SU-DHL-6 (cell line): Measurements from ENCODE around the gene TSGA10IP.
"Not testable (repeated sequence)": the region's sequence is repeated elsewhere in the genome, so short reads cannot be mapped to it uniquely, and the experiment has no call there.

Experiments used
- CTCF ChIP-seq: fragments of 200-600 bp; sonication (generic); IDR thresholded peaks from one replicate; pipeline ENCODE4 v1.5.1; 2017; ENCODE audit warnings: antibody characterized with exemption, mild to moderate bottlenecking, low read length, moderate library complexity; ENCODE audit not compliant: insufficient read depth, poor library complexity, severe bottlenecking
- EZH2phosphoT487 ChIP-seq: fragments of 200-600 bp; sonication (generic), shearing (Covaris generic); conservative IDR thresholded peaks from 2 replicates; pipeline ENCODE4 v1.6.1; 2018; ENCODE audit warnings: mild to moderate bottlenecking, antibody characterized with exemption, low read length, moderate library complexity, mixed read lengths

GRCh38 chr11:65950711-65951110, 5.4 kb downstream of the TSGA10IP start:
- TF ChIP-seq CTCF, EZH2phosphoT487: not testable (repeated sequence)
